HG03139 (cell line): ENCODE results near the gene VPS4B.
A peak's percentile ranks its signal among the peaks of the same experiment; 100 is the strongest.

Experiments
- ATAC-seq: cut with Tn5 transposase; IDR thresholded peaks from one replicate; pipeline ENCODE4 v1.9.1; 2021; ENCODE audit not compliant: unreplicated experiment

Gene VPS4B

GRCh38 chr18:63431180-63431579 is 8.9 kb upstream of the VPS4B start:
- ATAC-seq: no peak

GRCh38 chr18:63430526-63430925 is 8.2 kb upstream of the VPS4B start:
- no peak for ATAC-seq

DNA sequence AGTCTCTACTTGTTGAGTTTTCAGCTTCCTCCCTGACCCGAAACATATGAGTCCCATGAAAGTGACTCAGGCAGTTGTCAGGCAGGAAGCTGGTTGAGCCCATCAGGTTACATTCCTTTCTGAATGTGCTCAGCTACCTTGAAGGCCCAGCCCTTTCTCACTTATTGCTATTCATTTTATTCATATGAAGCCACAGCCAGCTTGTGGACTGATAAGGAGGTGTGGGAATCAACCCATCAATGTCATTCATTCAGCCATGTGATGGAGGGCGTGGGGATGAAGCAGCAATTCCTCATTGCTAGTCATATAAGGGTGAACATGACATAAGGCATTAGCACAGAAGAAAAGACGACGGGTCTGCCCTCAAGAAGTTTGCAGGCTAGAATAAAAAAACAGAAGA is 5.3 kb upstream of the VPS4B start:
- ATAC-seq: no peak

DNA sequence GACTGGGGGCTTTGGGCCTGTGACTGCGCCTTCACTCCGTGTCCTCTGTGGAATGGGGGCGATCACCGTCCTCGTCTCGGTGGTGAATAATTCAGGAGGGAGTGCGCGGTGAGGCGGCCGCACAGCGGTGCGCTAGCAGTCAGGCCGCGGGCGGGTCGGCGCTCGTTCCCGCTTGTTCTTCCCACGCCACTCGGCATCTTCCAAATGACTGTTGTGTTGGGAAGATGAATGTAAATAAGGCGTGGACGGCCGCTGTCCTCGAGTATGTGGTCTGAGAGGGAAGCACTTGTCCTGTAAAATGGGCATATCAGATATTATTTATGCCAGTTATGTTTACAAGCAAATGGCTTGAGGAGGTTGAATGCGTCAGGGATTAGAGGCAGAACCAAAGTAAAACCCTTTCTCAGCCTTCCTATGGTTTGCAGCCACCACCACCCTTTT is 608 bp upstream of the VPS4B start:
- peak; percentile 27 for ATAC-seq

- ATAC-seq: no peak
These were observed 762 bp downstream of the VPS4B start for GRCh38 chr18:63421514-63421913.

GRCh38 chr18:63412953-63413352 is 9.3 kb downstream of the VPS4B start:
- no peak for ATAC-seq

GRCh38 chr18:63410792-63411191 is 11.5 kb downstream of the VPS4B start:
- no peak for ATAC-seq

DNA sequence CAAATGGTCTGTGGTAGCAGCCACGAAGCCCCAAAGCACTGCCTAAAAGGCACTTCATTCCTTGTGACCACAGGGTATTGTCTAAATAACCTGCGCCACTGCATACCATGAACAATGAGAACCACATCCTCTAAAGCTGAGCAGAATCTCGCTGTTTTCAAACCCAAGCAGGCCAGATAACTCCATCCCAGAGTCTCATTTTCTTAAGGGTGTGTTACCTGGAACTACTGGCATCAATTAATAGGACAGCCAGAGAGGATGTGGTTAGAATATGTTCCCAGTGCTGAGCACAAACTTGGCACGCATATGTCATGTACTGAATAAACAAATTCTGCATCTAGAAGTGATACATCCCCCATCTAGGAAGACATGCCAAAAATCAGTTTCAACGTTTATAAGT is 13.0 kb downstream of the VPS4B start:
- ATAC-seq: no peak

GRCh38 chr18:63407734-63408133 is 14.5 kb downstream of the VPS4B start:
- ATAC-seq: no peak

- ATAC-seq: no peak
These were observed 16.3 kb downstream of the VPS4B start for GRCh38 chr18:63405986-63406385.

DNA sequence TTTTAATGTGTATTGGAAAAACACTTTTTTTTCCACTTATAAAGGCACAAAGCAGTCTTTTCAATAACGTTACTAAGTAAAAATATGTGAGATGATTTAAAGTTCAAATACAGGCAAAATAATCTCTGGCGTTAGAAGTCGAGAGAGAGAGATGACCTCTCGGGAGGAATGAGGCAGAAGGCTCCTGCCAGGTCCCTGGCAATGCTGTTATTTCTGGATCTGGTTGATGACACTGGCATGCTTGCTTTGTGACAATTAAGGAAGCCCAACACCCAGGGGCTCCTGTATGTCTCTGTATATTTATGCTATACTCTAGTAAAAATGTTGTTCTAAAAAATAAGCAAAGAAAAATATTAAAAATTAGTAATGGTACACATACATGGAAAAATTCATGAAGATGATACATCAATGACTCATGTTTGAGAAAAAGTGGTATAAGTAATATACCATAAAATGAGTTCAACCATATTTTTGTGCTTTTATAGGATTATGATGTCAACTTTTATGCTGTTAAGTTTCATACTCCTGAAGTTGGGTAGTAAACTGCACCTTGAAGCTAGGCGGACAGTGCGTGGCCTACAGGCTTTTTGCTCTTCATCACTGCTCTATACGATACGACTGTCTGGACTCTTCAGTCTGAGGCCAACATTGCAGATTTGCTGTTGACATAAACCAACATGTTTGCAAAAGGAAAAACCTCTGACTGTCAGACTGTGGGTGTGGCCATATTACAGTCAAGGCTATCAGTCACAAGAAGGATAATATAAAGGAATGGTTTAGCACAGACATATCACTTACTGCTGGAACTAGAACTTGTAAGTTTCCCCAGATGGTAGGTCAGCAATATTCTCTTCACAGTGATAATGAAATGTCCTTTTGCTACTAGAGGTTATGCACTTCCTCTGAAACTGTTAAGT is 19.8 kb downstream of the VPS4B start:
- no peak for ATAC-seq

DNA sequence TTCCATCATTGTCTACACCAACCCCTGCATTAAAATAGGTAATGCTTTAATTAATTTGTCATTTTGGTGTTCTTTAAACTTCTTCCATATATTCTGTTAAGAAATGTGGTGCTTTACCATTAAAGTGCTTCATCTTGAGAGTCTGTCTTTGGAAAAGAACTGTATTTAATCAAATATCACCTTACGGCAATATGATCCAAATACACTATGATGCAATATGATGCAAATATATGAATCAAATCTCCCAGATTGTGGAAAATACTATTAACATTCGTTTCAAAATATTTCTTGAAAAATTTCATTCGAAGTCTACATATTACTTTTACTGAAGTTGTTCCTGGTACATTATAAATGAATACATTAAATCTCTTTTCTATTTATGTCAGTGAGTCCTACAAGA is 23.0 kb downstream of the VPS4B start:
- ATAC-seq: no peak

DNA sequence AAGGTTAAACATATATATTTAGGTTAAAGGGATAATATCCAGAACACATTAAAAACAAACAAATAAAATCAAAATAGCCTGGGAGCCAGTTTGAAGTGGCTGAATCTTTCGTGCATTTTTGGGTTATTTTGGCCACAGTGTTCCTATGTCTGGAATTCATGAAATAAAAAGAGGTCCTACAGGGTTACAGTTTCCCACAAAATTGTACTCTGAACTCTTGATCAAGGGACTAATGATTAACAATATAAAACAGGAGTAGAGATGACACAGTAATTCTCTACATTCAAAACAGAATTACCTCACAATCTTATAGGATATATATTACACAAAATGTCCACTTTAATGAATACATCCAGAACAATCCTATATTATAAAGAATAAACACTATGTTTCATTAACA is 24.9 kb downstream of the VPS4B start:
- no peak for ATAC-seq

- ATAC-seq: no peak
These were observed 26.8 kb downstream of the VPS4B start for GRCh38 chr18:63395503-63395902.

DNA sequence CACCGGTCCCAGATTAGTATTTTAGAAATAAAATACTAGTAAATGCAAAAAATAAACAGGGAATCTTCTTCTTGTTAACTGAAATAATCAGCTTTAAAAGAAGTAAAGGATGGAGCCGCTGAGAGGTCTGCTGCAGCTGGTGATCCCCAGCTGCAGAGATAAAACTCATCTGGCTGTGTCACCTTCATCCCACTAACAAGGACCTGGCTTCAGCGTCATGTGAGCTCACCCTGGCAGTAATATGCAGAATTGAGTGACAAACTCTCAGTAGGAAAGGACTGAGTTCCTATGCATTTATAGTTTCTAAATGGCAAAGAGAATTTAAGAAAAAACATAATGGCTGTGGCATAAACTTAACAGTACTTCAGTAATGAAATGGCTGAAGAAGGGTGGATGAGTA is 27.3 kb downstream of the VPS4B start:
- no peak for ATAC-seq

- no peak for ATAC-seq
These were observed 34.4 kb downstream of the VPS4B start for GRCh38 chr18:63387861-63388260.

GRCh38 chr18:63382843-63383242 is 39.4 kb downstream of the VPS4B start:
- ATAC-seq: no peak

GRCh38 chr18:63379639-63379962 is 42.7 kb downstream of the VPS4B start:
- no peak for ATAC-seq

- ATAC-seq: no peak
These were observed 43.2 kb downstream of the VPS4B start for GRCh38 chr18:63378919-63379638.

DNA sequence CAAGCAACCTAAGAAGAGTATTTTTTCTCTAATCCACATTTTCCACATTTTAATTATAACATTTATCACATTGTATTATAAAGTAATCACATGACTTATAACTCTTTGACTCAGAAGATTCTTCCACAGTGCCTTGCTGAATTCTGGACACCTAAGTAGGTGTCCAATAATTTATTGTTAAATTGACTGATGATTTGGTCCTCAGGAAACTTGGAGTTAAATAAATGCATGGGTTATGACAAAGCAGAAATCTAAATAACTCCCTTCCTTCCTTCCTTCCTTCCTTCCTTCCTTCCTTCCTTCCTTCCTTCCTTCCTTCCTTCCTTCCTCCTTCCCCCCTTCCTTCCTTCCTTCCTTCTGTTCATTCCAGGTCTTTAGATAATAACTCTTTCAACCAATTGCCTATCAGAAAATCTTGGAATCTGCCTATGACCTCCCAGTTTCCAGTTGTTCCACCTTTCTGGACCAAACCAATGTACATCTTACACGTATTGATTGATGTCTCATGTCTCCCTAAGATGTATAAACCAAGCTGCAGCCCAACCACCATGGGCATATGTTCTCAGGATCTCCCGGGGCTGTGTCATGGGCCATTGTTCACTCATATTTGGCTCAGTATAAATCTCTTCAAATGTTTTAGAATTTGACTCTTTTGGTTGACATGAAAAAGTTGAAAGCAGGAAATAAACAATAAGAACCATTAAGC is 44.8 kb downstream of the VPS4B start:
- ATAC-seq: no peak

- ATAC-seq: no peak
These were observed 45.7 kb downstream of the VPS4B start for GRCh38 chr18:63376538-63376937.

DNA sequence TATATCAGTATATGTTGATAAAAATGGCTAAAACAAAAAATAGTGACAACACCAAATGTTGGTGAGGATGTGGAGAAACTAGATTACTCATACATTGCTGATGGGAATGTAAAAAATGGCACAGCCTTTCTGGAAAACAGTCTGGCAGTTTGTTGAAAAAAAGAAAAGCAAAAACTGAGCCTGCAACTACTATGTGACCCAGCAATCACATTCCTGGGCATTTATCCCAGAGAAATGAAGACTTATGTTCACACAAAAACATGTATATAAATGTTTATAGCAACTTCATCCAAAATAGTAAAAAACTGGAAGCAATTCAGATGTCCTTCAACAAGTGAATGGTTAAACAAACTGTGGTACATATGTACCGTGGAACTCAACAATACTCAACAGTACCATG is 47.7 kb downstream of the VPS4B start:
- ATAC-seq: no peak
